ENCODE measurements around the gene SORCS2.

GRCh38 chr4:7343950-7344349 is 151.6 kb downstream of the SORCS2 start:
- TF ChIP-seq CTCF (IDR thresholded peaks at IDR 0.05): no peak
- TF ChIP-seq POLR2A (IDR thresholded peaks at IDR 0.05): no peak
